Fibroblast of lung (primary cell): Measurements from ENCODE around the gene ADGRD1.

Experiments
- EZH2 ChIP-seq: IDR thresholded peaks from 2 replicates; pipeline ENCODE4 v1.5.1; 2012; ENCODE audit warnings: low read length, control low read depth, mild to moderate bottlenecking; ENCODE audit errors: missing control alignments
- TF ChIP-seq, protein P1 (sequence below), 2 donors: IDR thresholded peaks in 1 of 2; conservative IDR thresholded peaks in 1 of 2; 1 replicate in 1 of 2; 2 replicates in 1 of 2; pipeline ENCODE4 v1.5.1; 2011 to 2012; ENCODE audit warnings: low read length in 2 of 2, control low read depth in 1 of 2, inconsistent platforms in 1 of 2, low read depth in 1 of 2, mild to moderate bottlenecking in 1 of 2

GRCh38 chr12:130956456-130957303 is 3.0 kb downstream of the ADGRD1 start:
- TF ChIP-seq, protein P1, sequence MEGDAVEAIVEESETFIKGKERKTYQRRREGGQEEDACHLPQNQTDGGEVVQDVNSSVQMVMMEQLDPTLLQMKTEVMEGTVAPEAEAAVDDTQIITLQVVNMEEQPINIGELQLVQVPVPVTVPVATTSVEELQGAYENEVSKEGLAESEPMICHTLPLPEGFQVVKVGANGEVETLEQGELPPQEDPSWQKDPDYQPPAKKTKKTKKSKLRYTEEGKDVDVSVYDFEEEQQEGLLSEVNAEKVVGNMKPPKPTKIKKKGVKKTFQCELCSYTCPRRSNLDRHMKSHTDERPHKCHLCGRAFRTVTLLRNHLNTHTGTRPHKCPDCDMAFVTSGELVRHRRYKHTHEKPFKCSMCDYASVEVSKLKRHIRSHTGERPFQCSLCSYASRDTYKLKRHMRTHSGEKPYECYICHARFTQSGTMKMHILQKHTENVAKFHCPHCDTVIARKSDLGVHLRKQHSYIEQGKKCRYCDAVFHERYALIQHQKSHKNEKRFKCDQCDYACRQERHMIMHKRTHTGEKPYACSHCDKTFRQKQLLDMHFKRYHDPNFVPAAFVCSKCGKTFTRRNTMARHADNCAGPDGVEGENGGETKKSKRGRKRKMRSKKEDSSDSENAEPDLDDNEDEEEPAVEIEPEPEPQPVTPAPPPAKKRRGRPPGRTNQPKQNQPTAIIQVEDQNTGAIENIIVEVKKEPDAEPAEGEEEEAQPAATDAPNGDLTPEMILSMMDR (conservative IDR thresholded peaks at IDR 0.05 in 1 of 2, IDR thresholded peaks at IDR 0.05 in 1 of 2; ENCODE audit: low read depth in 1 of 2, low read length in 2 of 2) = no peak
- TF ChIP-seq EZH2 = no peak
